Stimulated activated naive CD8-positive, alpha-beta T cell treated with anti-CD3 and anti-CD28 coated beads, Interleukin-15, amount 100 ng/mL, for 72 hours (primary cell): Measurements from ENCODE around the gene KRT17.

Experiments
- ATAC-seq: fragments of 150-1000 bp; cut with Tn5 transposase; 2 replicates; pipeline ENCODE4 v1.10.0; 2021; ENCODE audit warnings: mild to moderate bottlenecking, moderate library complexity
- DNase-seq, 2 donors: peaks; one replicate each; pipeline ENCODE4 v3.0.0; 2021 to 2022
- H3K27ac Mint-ChIP-seq, 2 donors: one replicate each; pipeline ENCODE4 v1.8.0; 2022; ENCODE audit warnings: mild to moderate bottlenecking in 2 of 2, mixed read lengths in 2 of 2, moderate library complexity in 2 of 2
- H3K27me3 Mint-ChIP-seq: one replicate; pipeline ENCODE4 v1.8.0; 2022; ENCODE audit warnings: mixed read lengths
- H3K4me1 Mint-ChIP-seq: one replicate; pipeline ENCODE4 v1.8.0; 2022; ENCODE audit warnings: mild to moderate bottlenecking, mixed read lengths
- H3K4me3 Mint-ChIP-seq, 2 donors: one replicate each; pipeline ENCODE4 v1.8.0; 2022; ENCODE audit warnings: mild to moderate bottlenecking in 2 of 2, mixed read lengths in 2 of 2, moderate library complexity in 1 of 2
- H3K9me3 Mint-ChIP-seq, 2 donors: one replicate each; pipeline ENCODE4 v1.8.0; 2022; ENCODE audit warnings: mixed read lengths in 2 of 2

Gene KRT17

GRCh38 chr17:41624208-41625101 lies at the start of gene KRT17:
KRT17 (minus strand) TSS chr17:41624575; CDS start chr17:41624509, 66 bp downstream.
- Mint-ChIP-seq H3K4me1 (no peaks in the 10 kb centered on the region), H3K27me3 (no peaks in the 10 kb centered on the region), H3K4me3 (no peak within 1 kb of the TSS), H3K9me3 (no peaks in the 10 kb centered on the region), H3K27ac (peak within 1 kb of the TSS; percentile 17 to 68)
- DNase-seq (no peak), ATAC-seq (no peak)

GRCh38 chr17:41672153-41672552 lies 47.8 kb upstream of the KRT17 start:
- DNase-seq (no peak), ATAC-seq (peak; percentile 35)
- H3K4me1 Mint-ChIP-seq, result peaks cover 81% of the 10 kb centered on the region
- no peak overlapping the region for H3K27ac Mint-ChIP-seq
- no peak overlapping the region for H3K4me3 Mint-ChIP-seq
- H3K27me3 Mint-ChIP-seq, result no peaks in the 10 kb centered on the region
- H3K9me3 Mint-ChIP-seq, result peaks cover 4 to 7% of the 10 kb centered on the region in 2 donors

GRCh38 chr17:41667280-41668041 lies 43.1 kb upstream of the KRT17 start:
- Mint-ChIP-seq H3K4me3 (peak overlapping the region; percentile 82), H3K27ac (peak overlapping the region; percentile 79 to 82), H3K27me3 (no peaks in the 10 kb centered on the region), H3K9me3 (no peaks in the 10 kb centered on the region), H3K4me1 (peaks cover 84% of the 10 kb centered on the region)
- no peak for DNase-seq
- no peak for ATAC-seq

- Mint-ChIP-seq H3K4me3 (peak overlapping the region; percentile 82), H3K27ac (peak overlapping the region; percentile 95 to 97), H3K9me3 (no peaks in the 10 kb centered on the region), H3K4me1 (peaks cover 77% of the 10 kb centered on the region), H3K27me3 (no peaks in the 10 kb centered on the region)
- ATAC-seq (peak; percentile 62), DNase-seq (peak; percentile 90 to 91)
Measured at GRCh38 chr17:41666708-41667279, 42.4 kb upstream of the KRT17 start.

- peak overlapping the region; percentile 82 for H3K4me3 Mint-ChIP-seq
- DNase-seq (peak in 1 of 2 donors; percentile 86), ATAC-seq (peak; percentile 67)
- H3K27me3 Mint-ChIP-seq, result no peaks in the 10 kb centered on the region
- peaks cover 74% of the 10 kb centered on the region for H3K4me1 Mint-ChIP-seq
- H3K9me3 Mint-ChIP-seq, result no peaks in the 10 kb centered on the region
- H3K27ac Mint-ChIP-seq, result peak overlapping the region; percentile 95 to 97
Measured at GRCh38 chr17:41666237-41666641, 41.9 kb upstream of the KRT17 start.

- peak; percentile 84 for ATAC-seq
- no peaks in the 10 kb centered on the region for H3K27me3 Mint-ChIP-seq
- H3K27ac Mint-ChIP-seq, result peak overlapping the region; percentile 95 to 97
- H3K4me1 Mint-ChIP-seq, result peaks cover 70% of the 10 kb centered on the region
- H3K4me3 Mint-ChIP-seq, result peak overlapping the region; percentile 82
- DNase-seq, result peak; percentile 93 to 95
- no peaks in the 10 kb centered on the region for H3K9me3 Mint-ChIP-seq
Measured at GRCh38 chr17:41665566-41666236, 41.3 kb upstream of the KRT17 start.

- ATAC-seq (no peak), DNase-seq (no peak)
- Mint-ChIP-seq H3K4me1 (peaks cover 62% of the 10 kb centered on the region), H3K4me3 (peak overlapping the region; percentile 82), H3K9me3 (no peaks in the 10 kb centered on the region), H3K27me3 (no peaks in the 10 kb centered on the region), H3K27ac (peak overlapping the region; percentile 92 to 97)
Measured at GRCh38 chr17:41664587-41665565, 40.5 kb upstream of the KRT17 start.

- Mint-ChIP-seq H3K9me3 (no peaks in the 10 kb centered on the region), H3K27me3 (no peaks in the 10 kb centered on the region), H3K4me3 (no peak overlapping the region), H3K27ac (no peak overlapping the region), H3K4me1 (peaks cover 54% of the 10 kb centered on the region)
- ATAC-seq (no peak), DNase-seq (no peak)
Measured at GRCh38 chr17:41664172-41664457, 39.7 kb upstream of the KRT17 start.

GRCh38 chr17:41663451-41664171 lies 39.2 kb upstream of the KRT17 start:
- no peak overlapping the region for H3K27ac Mint-ChIP-seq
- H3K9me3 Mint-ChIP-seq, result no peaks in the 10 kb centered on the region
- H3K4me1 Mint-ChIP-seq, result peaks cover 49% of the 10 kb centered on the region
- H3K4me3 Mint-ChIP-seq, result no peak overlapping the region
- ATAC-seq (no peak), DNase-seq (no peak)
- no peaks in the 10 kb centered on the region for H3K27me3 Mint-ChIP-seq

- H3K9me3 Mint-ChIP-seq, result no peaks in the 10 kb centered on the region
- H3K27me3 Mint-ChIP-seq, result peaks cover 6% of the 10 kb centered on the region
- H3K4me1 Mint-ChIP-seq, result peaks cover 29% of the 10 kb centered on the region
- DNase-seq (no peak), ATAC-seq (no peak)
- no peak overlapping the region for H3K4me3 Mint-ChIP-seq
- H3K27ac Mint-ChIP-seq, result no peak overlapping the region
Measured at GRCh38 chr17:41660221-41660711, 35.9 kb upstream of the KRT17 start.

GRCh38 chr17:41659427-41660212 lies 35.2 kb upstream of the KRT17 start:
- ATAC-seq, result no peak
- no peaks in the 10 kb centered on the region for H3K9me3 Mint-ChIP-seq
- H3K4me1 Mint-ChIP-seq, result peaks cover 23% of the 10 kb centered on the region
- no peak for DNase-seq
- H3K4me3 Mint-ChIP-seq, result no peak overlapping the region
- peaks cover 6% of the 10 kb centered on the region for H3K27me3 Mint-ChIP-seq
- H3K27ac Mint-ChIP-seq, result no peak overlapping the region

GRCh38 chr17:41658846-41659245 lies 34.5 kb upstream of the KRT17 start:
- DNase-seq (no peak), ATAC-seq (no peak)
- Mint-ChIP-seq H3K27me3 (peaks cover 6% of the 10 kb centered on the region), H3K9me3 (no peaks in the 10 kb centered on the region), H3K4me1 (peaks cover 19% of the 10 kb centered on the region), H3K4me3 (no peak overlapping the region), H3K27ac (no peak overlapping the region)

- no peak overlapping the region for H3K27ac Mint-ChIP-seq
- DNase-seq (no peak), ATAC-seq (no peak)
- no peak overlapping the region for H3K4me3 Mint-ChIP-seq
- peaks cover 6% of the 10 kb centered on the region for H3K27me3 Mint-ChIP-seq
- no peaks in the 10 kb centered on the region for H3K9me3 Mint-ChIP-seq
- H3K4me1 Mint-ChIP-seq, result peaks cover 11% of the 10 kb centered on the region
Measured at GRCh38 chr17:41657936-41658335, 33.6 kb upstream of the KRT17 start.
